Endometrium (tissue), 2 donors: ENCODE data around the gene IGSF22.
"Not testable (repeated sequence)": the region's sequence is repeated elsewhere in the genome, so short reads cannot be mapped to it uniquely, and the experiment has no call there.

Source experiments
- FAIRE-seq: peaks from 2 replicates; lab custom pipeline; 2012; peaks lifted over from hg19 to GRCh38; lab: Jason Lieb, UNC
- donor health status: control.
- donor health status: control.

The IGSF22 gene

GRCh38 chr11:18691467-18692140 lies 34.4 kb downstream of the IGSF22 start:
- not testable (repeated sequence) for FAIRE-seq

- no peak for FAIRE-seq
Measured at GRCh38 chr11:18684267-18684666, 41.7 kb downstream of the IGSF22 start.

GRCh38 chr11:18682466-18682865 lies 43.5 kb downstream of the IGSF22 start:
- no peak for FAIRE-seq

GRCh38 chr11:18681949-18682348 lies 44.0 kb downstream of the IGSF22 start:
- FAIRE-seq, result not testable (repeated sequence)

GRCh38 chr11:18677560-18677959 lies 48.4 kb downstream of the IGSF22 start:
- no peak for FAIRE-seq

- no peak for FAIRE-seq
Measured at GRCh38 chr11:18676803-18677202, 49.2 kb downstream of the IGSF22 start.

- FAIRE-seq, result not testable (repeated sequence)
Measured at GRCh38 chr11:18672209-18672608, 53.8 kb downstream of the IGSF22 start.

GRCh38 chr11:18671246-18671645 lies 54.7 kb downstream of the IGSF22 start:
- no peak for FAIRE-seq

GRCh38 chr11:18669711-18670110 lies 56.3 kb downstream of the IGSF22 start:
- no peak for FAIRE-seq

GRCh38 chr11:18669219-18669596 lies 56.8 kb downstream of the IGSF22 start:
- no peak for FAIRE-seq

GRCh38 chr11:18668131-18668530 lies 57.9 kb downstream of the IGSF22 start:
- FAIRE-seq, result no peak

- FAIRE-seq, result not testable (repeated sequence)
Measured at GRCh38 chr11:18665353-18665872, 60.6 kb downstream of the IGSF22 start.

GRCh38 chr11:18657673-18658072 lies 68.3 kb downstream of the IGSF22 start:
- FAIRE-seq, result no peak
